Upper lobe of right lung (tissue), 1 donor: ENCODE results near the gene XPR1. TPM values are rescaled to one million over a fixed set of nuclear protein-coding genes. Genes with fewer than 3 reads are reported as not detected.
A peak's percentile ranks its signal among the peaks of the same experiment; 100 is the strongest.

ENCODE experiments used
- ATAC-seq: fragments of 200-7000 bp; cut with Tn5 transposase; one replicate; pipeline ENCODE4 v1.9.1; 2020; ENCODE audit warnings: mild to moderate bottlenecking, moderate library complexity
- DNase-seq: peaks from one replicate; pipeline ENCODE4 v3.0.0-alpha.2; 2020
- H3K27ac ChIP-seq: fragments of 200-600 bp; one replicate; pipeline ENCODE4 v1.8.0; 2022
- H3K27me3 ChIP-seq: fragments of 200-600 bp; one replicate; pipeline ENCODE4 v1.8.0; 2022; ENCODE audit warnings: mild to moderate bottlenecking
- H3K36me3 ChIP-seq: fragments of 200-600 bp; one replicate; pipeline ENCODE4 v1.8.0; 2022
- H3K4me1 ChIP-seq: fragments of 200-600 bp; one replicate; pipeline ENCODE4 v1.8.0; 2022
- H3K4me3 ChIP-seq: fragments of 200-600 bp; one replicate; pipeline ENCODE4 v1.8.0; 2022; ENCODE audit warnings: mild to moderate bottlenecking
- H3K9me3 ChIP-seq: fragments of 200-600 bp; one replicate; pipeline ENCODE4 v1.8.0; 2022
- CTCF ChIP-seq: fragments of 200-600 bp; IDR thresholded peaks from one replicate; pipeline ENCODE4 v1.8.0; 2022; ENCODE audit warnings: antibody characterized with exemption
- intact Hi-C: fragments of 100-400 bp; cut with DNase I; formaldehyde crosslinking; loops from one replicate; pipeline ENCODE4 v1.11.0; 2022
- long read RNA-seq: library from polyadenylated mRNA; unstranded; transcript quantifications from one replicate; pipeline ENCODE4 v2.0.0, GENCODE V29; 2021
- total RNA-seq: library from RNA; stranded (reverse); fragmentation: NEBNext Ultra II Directional; extraction: Animal tissue kit (Norgen Biotek cat#: 25700); gene quantifications from one replicate; pipeline ENCODE4 v1.2.1, GENCODE V29; 2021
- donor health status: DM: no; HTN: yes; CAD: no; lungs with severe emphysema.

The XPR1 gene
- 23.5 TPM for total RNA-seq
- long read RNA-seq, full-length matches to known transcripts, result 6 of 14 reads
- long read RNA-seq, partial matches to known transcripts, result 4 of 14 reads
- long read RNA-seq, other reads (novel, unspliced or antisense), result 4 of 14 reads

GRCh38 chr1:180631766-180632325 is at the start of gene XPR1:
Gene XPR1, plus strand, starts transcription at chr1:180632022. Its CDS starts 180 bp downstream, at chr1:180632202.
- Histone ChIP-seq H3K4me3 (peak within 1 kb of the TSS; percentile 97), H3K36me3 (no peaks in the 10 kb centered on the region), H3K27ac (peak within 1 kb of the TSS; percentile 85), H3K27me3 (no peaks in the 10 kb centered on the region), H3K9me3 (no peaks in the 10 kb centered on the region), H3K4me1 (peaks cover 31% of the 10 kb centered on the region)
- DNase-seq, result peak; percentile 99
- intact Hi-C loops, result loop anchor here (10.0 kb wide), 1 partner anchor 233 kb away; no protein-coding TSS in a partner anchor
- TF ChIP-seq CTCF, result peak; percentile 45
- ATAC-seq, result peak; percentile 100

DNA sequence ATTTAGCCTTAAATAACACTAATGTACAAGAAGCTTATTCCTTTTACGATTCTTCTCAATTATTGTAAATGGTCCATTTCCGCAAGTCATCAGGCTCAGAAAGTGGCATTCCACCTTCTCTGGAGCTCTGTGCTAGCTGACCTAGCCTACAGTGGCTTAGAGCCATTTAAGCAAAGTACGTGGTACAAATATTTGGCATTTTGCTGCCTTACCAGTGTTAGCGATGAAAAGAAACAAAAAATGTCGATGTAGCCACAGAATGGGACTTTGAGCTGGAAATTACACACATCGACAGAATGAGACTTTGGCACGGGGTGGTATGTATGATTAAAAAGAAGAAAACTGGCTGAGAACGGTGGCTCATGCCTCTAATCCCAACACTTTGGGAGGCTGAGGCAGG is 47.0 kb upstream of the XPR1 start:
- intact Hi-C loops, result no loop called here
- DNase-seq (no peak), ATAC-seq (no peak)
- Histone ChIP-seq H3K9me3 (no peaks in the 10 kb centered on the region), H3K4me1 (no peaks in the 10 kb centered on the region), H3K27ac (no peak overlapping the region), H3K4me3 (no peak overlapping the region), H3K27me3 (no peaks in the 10 kb centered on the region), H3K36me3 (no peaks in the 10 kb centered on the region)
- no peak for TF ChIP-seq CTCF

- no peak for TF ChIP-seq CTCF
Observed at GRCh38 chr1:180585994-180586359, 45.8 kb upstream of the XPR1 start.

GRCh38 chr1:180586671-180587155 is 45.1 kb upstream of the XPR1 start:
- H3K36me3 ChIP-seq, result no peaks in the 10 kb centered on the region
- no peak for TF ChIP-seq CTCF
- H3K27me3 ChIP-seq, result no peaks in the 10 kb centered on the region
- intact Hi-C loops, result no loop called here
- no peak overlapping the region for H3K27ac ChIP-seq
- DNase-seq (no peak), ATAC-seq (peak; percentile 42)
- H3K9me3 ChIP-seq, result no peaks in the 10 kb centered on the region
- no peak overlapping the region for H3K4me3 ChIP-seq
- H3K4me1 ChIP-seq, result no peaks in the 10 kb centered on the region

More at GRCh38 chr1:180585994-180586359, 45.8 kb upstream of the XPR1 start:
- no peaks in the 10 kb centered on the region for H3K4me1 ChIP-seq
- H3K4me3 ChIP-seq, result no peak overlapping the region
- H3K27me3 ChIP-seq, result no peaks in the 10 kb centered on the region
- ATAC-seq (no peak), DNase-seq (no peak)
- intact Hi-C loops, result no loop called here
- no peaks in the 10 kb centered on the region for H3K36me3 ChIP-seq
- no peaks in the 10 kb centered on the region for H3K9me3 ChIP-seq
- no peak overlapping the region for H3K27ac ChIP-seq

- Histone ChIP-seq H3K27ac (no peak overlapping the region), H3K9me3 (no peaks in the 10 kb centered on the region), H3K36me3 (no peaks in the 10 kb centered on the region), H3K4me1 (no peaks in the 10 kb centered on the region), H3K4me3 (no peak overlapping the region), H3K27me3 (no peaks in the 10 kb centered on the region)
- no peak for TF ChIP-seq CTCF
- ATAC-seq, result no peak
- no peak for DNase-seq
- intact Hi-C loops, result no loop called here
Observed at GRCh38 chr1:180588121-180588520, 43.7 kb upstream of the XPR1 start.
